WERI-Rb-1 (cell line): ENCODE results near the gene VSTM2B.

Experiments
- DNase-seq: peaks from one replicate; pipeline ENCODE4 v3.0.0-alpha.2; 2020
- H3K27ac ChIP-seq: fragments of 250-450 bp; sonication (Bioruptor Pico); 2 replicates; pipeline ENCODE4 v1.5.1; 2020; ENCODE audit warnings: mild to moderate bottlenecking, moderate library complexity
- H3K27me3 ChIP-seq: fragments of 250-450 bp; sonication (Bioruptor Pico); 2 replicates; pipeline ENCODE4 v1.5.1; 2021; ENCODE audit warnings: mild to moderate bottlenecking, low read depth, moderate library complexity; ENCODE audit not compliant: insufficient read depth, severe bottlenecking
- H3K36me3 ChIP-seq: fragments of 250-450 bp; sonication (Bioruptor Pico); 2 replicates; pipeline ENCODE4 v1.5.1; 2020; ENCODE audit warnings: mild to moderate bottlenecking, moderate library complexity
- H3K4me3 ChIP-seq: 2 replicates; pipeline ENCODE4 v1.5.1; 2011; ENCODE audit warnings: low read depth, mild to moderate bottlenecking, control low read depth, low read length
- H3K9me3 ChIP-seq: fragments of 250-450 bp; sonication (Bioruptor Pico); 2 replicates; pipeline ENCODE4 v1.5.1; 2021; ENCODE audit warnings: mild to moderate bottlenecking, moderate library complexity; ENCODE audit not compliant: severe bottlenecking
- TF ChIP-seq, protein P1 (sequence below): IDR thresholded peaks from 2 replicates; pipeline ENCODE4 v1.5.1; 2011; ENCODE audit warnings: low read depth, mild to moderate bottlenecking, control low read depth, inconsistent platforms, low read length

Gene VSTM2B

DNA sequence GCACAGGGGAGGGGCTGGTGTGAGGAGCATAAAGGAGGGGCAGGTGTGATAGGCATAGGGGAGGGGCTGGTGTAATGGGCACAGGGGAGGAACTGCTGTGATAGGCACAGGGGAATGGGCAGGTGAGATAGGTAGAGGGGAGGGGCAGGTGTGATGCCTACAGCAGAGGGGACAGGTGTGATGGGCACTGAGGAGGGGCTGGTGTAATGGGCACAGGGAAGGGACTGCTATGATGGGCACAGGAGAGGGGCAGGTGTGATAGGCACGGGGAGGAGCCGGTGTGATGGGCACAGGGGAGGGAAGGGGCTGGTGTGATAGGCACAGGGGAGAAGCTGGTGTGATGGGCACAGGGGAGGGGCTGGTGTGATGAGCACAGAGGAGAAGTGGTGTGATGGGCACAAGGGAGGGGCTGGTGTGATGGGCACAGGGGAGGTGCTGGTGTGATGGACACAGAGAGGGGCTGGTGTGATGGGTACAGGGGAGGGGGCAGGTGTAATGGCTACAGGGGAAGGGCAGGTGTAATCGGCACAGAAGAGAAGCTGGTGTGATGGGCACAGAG, 40.8 kb downstream of the VSTM2B start:
- H3K27me3 ChIP-seq = peaks cover 75% of the 10 kb centered on the region
- H3K4me3 ChIP-seq = no peak overlapping the region
- TF ChIP-seq, protein P1, sequence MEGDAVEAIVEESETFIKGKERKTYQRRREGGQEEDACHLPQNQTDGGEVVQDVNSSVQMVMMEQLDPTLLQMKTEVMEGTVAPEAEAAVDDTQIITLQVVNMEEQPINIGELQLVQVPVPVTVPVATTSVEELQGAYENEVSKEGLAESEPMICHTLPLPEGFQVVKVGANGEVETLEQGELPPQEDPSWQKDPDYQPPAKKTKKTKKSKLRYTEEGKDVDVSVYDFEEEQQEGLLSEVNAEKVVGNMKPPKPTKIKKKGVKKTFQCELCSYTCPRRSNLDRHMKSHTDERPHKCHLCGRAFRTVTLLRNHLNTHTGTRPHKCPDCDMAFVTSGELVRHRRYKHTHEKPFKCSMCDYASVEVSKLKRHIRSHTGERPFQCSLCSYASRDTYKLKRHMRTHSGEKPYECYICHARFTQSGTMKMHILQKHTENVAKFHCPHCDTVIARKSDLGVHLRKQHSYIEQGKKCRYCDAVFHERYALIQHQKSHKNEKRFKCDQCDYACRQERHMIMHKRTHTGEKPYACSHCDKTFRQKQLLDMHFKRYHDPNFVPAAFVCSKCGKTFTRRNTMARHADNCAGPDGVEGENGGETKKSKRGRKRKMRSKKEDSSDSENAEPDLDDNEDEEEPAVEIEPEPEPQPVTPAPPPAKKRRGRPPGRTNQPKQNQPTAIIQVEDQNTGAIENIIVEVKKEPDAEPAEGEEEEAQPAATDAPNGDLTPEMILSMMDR = no peak
- no peak for DNase-seq
- H3K36me3 ChIP-seq = no peaks in the 10 kb centered on the region
- no peaks in the 10 kb centered on the region for H3K9me3 ChIP-seq
- H3K27ac ChIP-seq = no peak overlapping the region

DNA sequence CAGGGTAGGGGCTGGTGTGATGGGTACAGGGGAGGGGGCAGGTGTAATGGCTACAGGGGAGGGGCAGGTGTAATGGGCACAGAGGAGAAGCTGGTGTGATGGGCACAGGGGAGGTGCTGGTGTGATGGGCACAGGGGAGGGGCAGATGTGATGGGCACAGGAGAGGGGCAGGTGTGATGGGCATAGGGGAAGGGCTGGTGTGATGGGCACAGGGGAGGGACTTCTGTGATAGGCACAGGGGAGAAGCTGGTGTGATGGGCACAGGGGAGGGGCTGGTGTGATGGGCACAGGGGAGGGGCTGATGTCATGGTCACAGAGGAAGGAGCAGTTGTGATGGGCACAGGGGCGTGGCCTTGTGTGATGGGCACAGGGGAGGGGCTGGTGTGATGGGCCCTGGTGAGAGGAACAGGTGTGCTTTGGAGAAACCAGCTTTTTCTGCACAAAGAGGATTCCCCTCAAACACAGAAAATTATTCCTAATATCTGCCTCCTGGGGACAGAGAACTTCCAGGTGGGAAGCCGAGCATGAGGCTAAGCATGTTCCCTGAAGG, 41.6 kb downstream of the VSTM2B start:
- Histone ChIP-seq H3K27ac (no peak overlapping the region), H3K4me3 (no peak overlapping the region), H3K9me3 (no peaks in the 10 kb centered on the region), H3K27me3 (peaks cover 73% of the 10 kb centered on the region), H3K36me3 (no peaks in the 10 kb centered on the region)
- TF ChIP-seq, protein P1 = no peak
- no peak for DNase-seq

DNA sequence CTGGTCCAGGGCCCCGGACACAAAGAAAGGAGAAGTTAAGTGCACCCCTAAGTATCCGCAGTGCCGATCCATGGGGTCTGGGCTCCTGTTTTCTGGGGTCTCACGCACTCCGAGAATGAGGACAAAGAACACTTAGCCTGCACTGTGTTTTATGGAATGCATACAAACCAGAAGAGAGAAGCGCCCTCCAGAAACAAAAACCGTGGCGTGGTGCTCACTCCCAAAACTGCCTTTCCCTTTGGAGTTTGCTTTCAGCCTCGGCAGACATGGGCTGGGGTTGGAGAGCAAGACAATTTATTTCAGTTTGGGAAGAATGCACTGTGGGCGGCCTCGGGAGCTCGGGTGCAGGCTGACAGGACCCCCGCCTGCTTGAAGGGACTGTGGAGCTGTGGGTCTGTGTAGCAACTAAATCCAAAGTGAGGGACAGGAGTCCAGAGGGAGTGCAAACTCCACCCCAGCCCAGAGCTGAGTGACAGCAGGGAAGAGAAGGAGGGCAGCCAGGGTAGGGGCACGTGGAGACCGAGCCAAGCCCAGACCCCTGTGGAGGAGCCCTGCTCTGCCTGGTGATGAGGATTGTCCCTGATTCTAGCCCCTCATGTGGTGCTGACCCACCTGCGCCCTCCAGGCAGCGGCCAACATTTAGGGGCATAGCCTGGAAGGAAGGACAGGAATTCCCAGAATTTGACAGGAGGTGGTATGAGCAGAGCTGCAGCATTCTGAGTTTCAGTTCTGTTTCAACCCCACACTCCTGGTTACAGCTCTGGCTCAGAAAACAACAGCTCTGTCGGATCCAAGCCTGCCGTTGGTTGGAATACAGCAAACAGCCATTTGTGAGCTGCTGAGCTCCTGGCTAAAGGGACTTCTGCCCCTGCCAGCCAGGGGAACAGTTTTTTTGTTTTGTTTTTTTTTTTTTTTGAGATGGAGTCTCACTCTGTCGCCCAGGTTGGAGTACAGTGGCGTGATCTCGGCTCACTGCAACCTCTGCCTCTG, 42.5 kb downstream of the VSTM2B start:
- no peaks in the 10 kb centered on the region for H3K36me3 ChIP-seq
- no peaks in the 10 kb centered on the region for H3K9me3 ChIP-seq
- no peak for DNase-seq
- H3K27me3 ChIP-seq = peaks cover 75% of the 10 kb centered on the region
- no peak overlapping the region for H3K27ac ChIP-seq
- H3K4me3 ChIP-seq = no peak overlapping the region
- TF ChIP-seq, protein P1 = no peak

DNA sequence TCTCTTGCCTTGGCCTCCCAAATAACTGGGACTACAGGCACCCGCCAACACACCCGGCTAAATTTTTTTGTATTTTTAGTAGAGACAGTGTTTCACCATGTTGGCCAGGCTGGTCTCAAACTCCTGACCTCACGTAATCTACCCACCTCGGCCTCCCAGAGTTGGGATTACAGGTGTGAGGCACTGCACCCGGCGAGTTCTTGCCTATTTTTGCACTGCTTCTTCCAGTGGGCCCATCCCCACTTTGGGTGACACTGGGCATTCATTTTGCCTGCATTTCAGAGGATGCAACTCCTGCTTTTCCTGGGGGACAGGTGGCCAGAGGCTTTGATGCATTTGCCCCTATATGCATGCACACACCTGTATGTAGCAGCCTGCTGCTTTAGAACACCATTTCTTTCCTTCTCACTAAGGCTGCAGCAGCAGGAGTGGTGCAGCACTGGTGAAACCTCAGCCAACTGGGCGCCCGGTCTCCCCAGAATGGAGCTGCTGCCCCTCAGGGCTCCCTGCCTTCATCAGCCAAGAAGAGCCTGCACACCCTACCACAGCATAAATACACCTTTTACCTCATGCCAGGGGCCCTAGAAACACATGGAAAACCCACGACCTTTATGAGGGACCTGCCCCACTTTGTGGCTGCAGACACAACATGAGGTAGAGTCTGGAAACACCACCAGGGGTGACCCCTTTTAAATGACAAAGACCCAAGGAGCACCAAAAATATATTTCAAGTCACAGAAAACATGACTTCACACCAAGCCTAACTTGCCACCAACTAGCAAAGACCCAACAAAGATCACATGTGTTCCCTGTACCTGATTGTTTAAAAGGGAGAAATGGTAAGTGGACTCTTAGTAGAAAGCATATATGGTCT, 43.5 kb downstream of the VSTM2B start:
- peaks cover 77% of the 10 kb centered on the region for H3K27me3 ChIP-seq
- no peak for DNase-seq
- no peaks in the 10 kb centered on the region for H3K9me3 ChIP-seq
- TF ChIP-seq, protein P1 = no peak
- H3K27ac ChIP-seq = no peak overlapping the region
- no peaks in the 10 kb centered on the region for H3K36me3 ChIP-seq
- H3K4me3 ChIP-seq = no peak overlapping the region

DNA sequence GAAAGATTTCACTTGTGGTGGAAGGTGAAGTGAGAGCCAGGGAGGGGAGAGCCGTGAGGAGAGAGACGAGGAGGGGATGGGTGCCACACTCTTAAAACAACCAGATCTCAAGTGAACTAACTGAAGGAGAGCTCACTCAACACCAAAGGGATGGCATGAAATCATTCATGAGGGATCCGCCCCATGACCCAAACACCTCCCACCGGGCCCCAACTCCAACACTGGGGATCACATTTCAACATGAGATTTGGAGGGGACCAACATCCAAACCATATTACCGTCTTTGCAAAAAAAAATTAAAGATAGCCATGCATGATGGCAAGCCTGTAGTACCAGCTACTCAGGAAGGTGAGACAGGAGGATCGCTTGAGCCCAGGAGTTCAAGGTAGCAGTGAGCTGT, 45.4 kb downstream of the VSTM2B start:
- no peaks in the 10 kb centered on the region for H3K36me3 ChIP-seq
- peaks cover 81% of the 10 kb centered on the region for H3K27me3 ChIP-seq
- no peak overlapping the region for H3K4me3 ChIP-seq
- no peak overlapping the region for H3K27ac ChIP-seq
- no peaks in the 10 kb centered on the region for H3K9me3 ChIP-seq
- DNase-seq = no peak
- TF ChIP-seq, protein P1 = no peak
